HUES48 (cell line): ENCODE results near the gene CLCC1.
"Not testable (repeated sequence)": the region's sequence is repeated elsewhere in the genome, so short reads cannot be mapped to it uniquely, and the experiment has no call there.

Experiments used
- H3K27ac ChIP-seq: one replicate; pipeline ENCODE4 v1.7.0; 2013; ENCODE audit warnings: low read depth, low read length, inconsistent platforms
- H3K27me3 ChIP-seq: 2 replicates; pipeline ENCODE4 v1.6.1; 2013; ENCODE audit warnings: mild to moderate bottlenecking, low read length; ENCODE audit not compliant: control insufficient read depth, insufficient read depth
- H3K36me3 ChIP-seq: 2 replicates; pipeline ENCODE4 v1.6.1; 2013; ENCODE audit warnings: low read length; ENCODE audit not compliant: control insufficient read depth, insufficient read depth
- H3K4me1 ChIP-seq: 2 replicates; pipeline ENCODE4 v1.6.1; 2013; ENCODE audit warnings: mild to moderate bottlenecking, low read length; ENCODE audit not compliant: control insufficient read depth, insufficient read depth
- H3K4me3 ChIP-seq: 2 replicates; pipeline ENCODE4 v1.5.1; 2013; ENCODE audit warnings: mild to moderate bottlenecking, low read depth, low read length
- H3K9ac ChIP-seq: 2 replicates; pipeline ENCODE4 v1.6.1; 2013; ENCODE audit warnings: mild to moderate bottlenecking, low read depth, low read length, moderate library complexity
- H3K9me3 ChIP-seq: 2 replicates; pipeline ENCODE4 v1.6.1; 2013; ENCODE audit warnings: low read length; ENCODE audit not compliant: control insufficient read depth, insufficient read depth

CLCC1 gene

DNA sequence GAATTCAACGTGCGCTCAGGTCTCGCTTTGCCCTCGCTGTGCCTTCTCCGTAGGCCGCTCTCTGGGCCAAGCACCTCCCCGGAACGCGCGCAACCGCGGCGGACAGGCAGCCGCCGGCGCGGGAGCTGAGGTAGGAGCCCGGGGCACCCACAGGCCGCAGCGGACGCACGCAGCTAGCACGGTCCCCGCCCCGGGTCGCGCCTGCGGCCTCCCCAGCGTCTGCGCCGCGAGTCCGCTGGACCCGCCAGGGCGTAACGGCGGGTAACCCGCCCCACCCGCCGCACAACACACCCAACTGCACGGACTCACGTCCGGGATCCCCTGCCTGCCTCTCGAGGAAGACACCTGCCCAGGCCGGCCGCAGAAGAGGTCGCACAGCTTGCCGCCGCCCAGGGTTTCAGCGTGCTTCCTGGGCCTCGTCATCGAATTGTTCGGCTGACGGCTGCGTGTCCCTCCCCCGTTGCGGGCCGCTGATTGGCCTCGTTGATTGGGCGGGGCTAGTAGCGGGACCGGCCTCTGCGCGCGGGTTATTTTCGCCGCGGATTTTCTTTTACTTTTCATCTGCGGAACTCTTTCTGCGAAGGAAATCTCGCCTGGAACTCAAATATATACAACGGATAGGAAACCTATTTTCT lies at the start of gene CLCC1:
TSS of gene CLCC1 (minus strand) at position 433 of the 635 bp plus-strand sequence. CDS start 13,047 bp downstream, outside the sequence.
- H3K36me3 ChIP-seq: peaks cover 5% of the 10 kb centered on the region; the same call in 1 of the 2 replicates
- peak within 1 kb of the TSS; percentile 87 for H3K27ac ChIP-seq
- H3K9ac ChIP-seq: peak within 1 kb of the TSS; percentile 84
- no peaks in the 10 kb centered on the region; the same call in 1 of the 2 replicates for H3K27me3 ChIP-seq
- peak within 1 kb of the TSS; percentile 77 for H3K4me3 ChIP-seq
- no peaks in the 10 kb centered on the region for H3K9me3 ChIP-seq
- peaks cover 7% of the 10 kb centered on the region for H3K4me1 ChIP-seq

- Histone ChIP-seq H3K4me3 (no peak overlapping the region), H3K27ac (no peak overlapping the region), H3K9ac (no peak overlapping the region), H3K9me3 (no peaks in the 10 kb centered on the region), H3K4me1 (no peaks in the 10 kb centered on the region), H3K27me3 (no peaks in the 10 kb centered on the region), H3K36me3 (peaks cover 20% of the 10 kb centered on the region)
Observed at GRCh38 chr1:109011335-109011734, 48.1 kb upstream of the CLCC1 start.

GRCh38 chr1:108996622-108997021 lies 33.3 kb upstream of the CLCC1 start:
- not testable (repeated sequence) for H3K4me1 ChIP-seq, H3K36me3 ChIP-seq, H3K27ac ChIP-seq, H3K4me3 ChIP-seq, H3K27me3 ChIP-seq, H3K9me3 ChIP-seq, H3K9ac ChIP-seq

GRCh38 chr1:108983114-108983513 lies 19.8 kb upstream of the CLCC1 start:
- Histone ChIP-seq H3K9me3 (no peaks in the 10 kb centered on the region), H3K36me3 (peaks cover 13% of the 10 kb centered on the region; the same call in 1 of the 2 replicates), H3K27ac (no peak overlapping the region), H3K4me1 (no peaks in the 10 kb centered on the region), H3K9ac (no peak overlapping the region), H3K27me3 (no peaks in the 10 kb centered on the region), H3K4me3 (no peak overlapping the region)

DNA sequence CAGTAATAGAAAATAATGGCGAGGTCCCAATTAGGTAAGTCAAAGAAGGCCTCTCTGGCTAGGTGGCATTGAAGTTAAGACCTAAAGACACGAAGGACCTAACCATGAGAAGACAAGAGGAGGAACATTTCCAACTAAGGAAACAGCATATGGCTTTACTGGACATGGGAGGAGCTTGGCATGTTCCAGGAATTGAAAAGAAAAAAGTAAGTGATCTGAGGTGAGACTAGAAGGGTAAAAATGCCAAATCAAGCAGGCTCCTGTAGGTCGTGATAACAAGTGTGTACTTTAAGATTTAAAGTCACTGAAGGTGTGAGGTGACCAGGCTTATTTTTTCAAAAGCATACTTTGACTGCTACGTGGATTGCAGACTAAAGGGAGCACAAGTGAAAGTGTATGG lies 13.4 kb upstream of the CLCC1 start:
- Histone ChIP-seq H3K36me3 (peaks cover 4% of the 10 kb centered on the region; the same call in 1 of the 2 replicates), H3K27me3 (no peaks in the 10 kb centered on the region), H3K9ac (no peak overlapping the region), H3K9me3 (no peaks in the 10 kb centered on the region), H3K4me3 (no peak overlapping the region), H3K4me1 (no peaks in the 10 kb centered on the region), H3K27ac (no peak overlapping the region)

- Histone ChIP-seq H3K9me3 (no peaks in the 10 kb centered on the region), H3K4me3 (no peak overlapping the region), H3K36me3 (0 out of 2 replicates have a peak, but pooled peaks cover 3% of the 10 kb centered on the region), H3K27ac (no peak overlapping the region), H3K4me1 (no peaks in the 10 kb centered on the region), H3K9ac (no peak overlapping the region), H3K27me3 (no peaks in the 10 kb centered on the region)
Observed at GRCh38 chr1:108972951-108973350, 9.7 kb upstream of the CLCC1 start.

GRCh38 chr1:108969346-108969745 lies 6.1 kb upstream of the CLCC1 start:
- H3K36me3 ChIP-seq: 0 out of 2 replicates have a peak, but pooled peaks cover 3% of the 10 kb centered on the region

GRCh38 chr1:108962681-108963051 lies 618 bp downstream of the CLCC1 start:
- Histone ChIP-seq H3K4me3 (peak overlapping the region; percentile 77), H3K9ac (peak overlapping the region; percentile 84), H3K27me3 (no peaks in the 10 kb centered on the region; the same call in 1 of the 2 replicates), H3K27ac (peak overlapping the region; percentile 87), H3K9me3 (no peaks in the 10 kb centered on the region), H3K36me3 (peaks cover 7% of the 10 kb centered on the region; the same call in 1 of the 2 replicates), H3K4me1 (peaks cover 9% of the 10 kb centered on the region)

More at GRCh38 chr1:108969346-108969745, 6.1 kb upstream of the CLCC1 start:
- no peaks in the 10 kb centered on the region for H3K27me3 ChIP-seq
- H3K9me3 ChIP-seq: no peaks in the 10 kb centered on the region
- H3K4me1 ChIP-seq: no peaks in the 10 kb centered on the region
- H3K27ac ChIP-seq: no peak overlapping the region
- no peak overlapping the region for H3K9ac ChIP-seq
- no peak overlapping the region for H3K4me3 ChIP-seq

DNA sequence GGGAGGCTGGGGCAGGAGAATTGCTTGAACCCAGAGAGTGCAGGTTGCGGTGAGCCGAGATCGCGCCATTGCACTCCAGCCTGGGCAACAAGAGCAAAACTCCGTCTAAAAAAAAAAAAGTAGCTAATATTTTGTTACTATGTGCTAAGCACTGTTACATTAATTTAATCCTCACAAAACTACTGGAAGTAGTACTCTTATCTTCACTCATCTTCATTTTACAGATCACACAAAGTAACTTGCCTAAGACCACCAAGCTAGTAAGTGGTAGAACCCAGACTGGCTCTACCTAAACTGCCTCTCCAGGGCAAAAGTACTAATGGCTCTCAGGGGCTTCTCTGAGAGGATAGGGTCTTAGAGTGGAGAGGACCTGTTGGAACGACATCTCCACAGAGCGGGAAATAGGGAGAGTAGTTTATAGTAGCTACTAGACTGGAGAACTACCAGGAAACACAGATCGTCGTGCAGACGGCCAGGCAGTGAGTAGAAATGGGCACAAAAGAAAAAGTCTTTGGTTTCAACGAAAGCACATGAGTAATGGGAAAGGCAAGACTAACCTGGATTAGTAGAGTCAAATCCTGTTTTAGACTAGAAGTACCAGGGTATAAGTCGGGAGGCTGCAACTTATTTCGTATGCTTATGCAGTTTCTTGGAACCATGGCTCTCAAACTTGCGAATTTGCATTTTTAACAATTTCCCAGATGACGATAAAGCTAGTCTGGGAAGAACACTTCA lies 1.4 kb downstream of the CLCC1 start:
- Histone ChIP-seq H3K9ac (peak overlapping the region; percentile 84; the same call in 1 of the 2 replicates), H3K27me3 (no peaks in the 10 kb centered on the region; the same call in 1 of the 2 replicates), H3K4me3 (peak overlapping the region; percentile 77), H3K4me1 (peaks cover 11% of the 10 kb centered on the region), H3K9me3 (no peaks in the 10 kb centered on the region), H3K36me3 (peaks cover 7% of the 10 kb centered on the region; the same call in 1 of the 2 replicates), H3K27ac (no peak overlapping the region)

- Histone ChIP-seq H3K4me3 (no peak overlapping the region), H3K4me1 (peaks cover 11% of the 10 kb centered on the region), H3K9ac (no peak overlapping the region), H3K27me3 (no peaks in the 10 kb centered on the region; the same call in 1 of the 2 replicates), H3K36me3 (peaks cover 7% of the 10 kb centered on the region; the same call in 1 of the 2 replicates), H3K27ac (no peak overlapping the region), H3K9me3 (no peaks in the 10 kb centered on the region)
Observed at GRCh38 chr1:108961198-108961597, 2.1 kb downstream of the CLCC1 start.

DNA sequence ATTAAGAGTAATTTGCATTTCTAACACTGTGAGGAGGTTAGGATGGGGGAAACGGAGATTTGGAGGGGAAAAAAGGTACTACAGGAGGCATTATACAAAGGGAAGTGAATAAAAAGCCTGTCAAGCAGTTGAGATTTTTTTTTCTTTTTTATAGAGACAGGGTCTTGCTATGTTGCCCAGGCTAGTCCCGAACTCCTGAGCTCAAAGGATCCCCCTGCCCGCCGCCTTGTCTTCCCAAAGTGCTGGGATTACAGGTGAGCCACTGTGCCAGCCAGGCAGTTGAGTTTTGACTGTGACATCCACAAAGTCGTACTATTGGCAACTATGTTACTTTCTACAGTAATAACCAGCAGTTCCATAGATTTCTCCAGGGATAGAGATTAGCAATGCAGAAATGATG lies 2.6 kb downstream of the CLCC1 start:
- Histone ChIP-seq H3K36me3 (peaks cover 7% of the 10 kb centered on the region; the same call in 1 of the 2 replicates), H3K27me3 (no peaks in the 10 kb centered on the region; the same call in 1 of the 2 replicates), H3K9me3 (no peaks in the 10 kb centered on the region), H3K9ac (no peak overlapping the region), H3K4me1 (peaks cover 11% of the 10 kb centered on the region), H3K4me3 (no peak overlapping the region), H3K27ac (no peak overlapping the region)
